ENCODE data around the gene INTS1. TPM values are rescaled to one million over a fixed set of nuclear protein-coding genes. Genes with fewer than 3 reads are reported as not detected.
A peak's percentile ranks its signal among the peaks of the same experiment; 100 is the strongest.

INTS1 gene
- total and polyA plus RNA-seq, 2 donors (not counting 1 experiment from before 2014, with no cell fraction given): 128 to 160 TPM

DNA sequence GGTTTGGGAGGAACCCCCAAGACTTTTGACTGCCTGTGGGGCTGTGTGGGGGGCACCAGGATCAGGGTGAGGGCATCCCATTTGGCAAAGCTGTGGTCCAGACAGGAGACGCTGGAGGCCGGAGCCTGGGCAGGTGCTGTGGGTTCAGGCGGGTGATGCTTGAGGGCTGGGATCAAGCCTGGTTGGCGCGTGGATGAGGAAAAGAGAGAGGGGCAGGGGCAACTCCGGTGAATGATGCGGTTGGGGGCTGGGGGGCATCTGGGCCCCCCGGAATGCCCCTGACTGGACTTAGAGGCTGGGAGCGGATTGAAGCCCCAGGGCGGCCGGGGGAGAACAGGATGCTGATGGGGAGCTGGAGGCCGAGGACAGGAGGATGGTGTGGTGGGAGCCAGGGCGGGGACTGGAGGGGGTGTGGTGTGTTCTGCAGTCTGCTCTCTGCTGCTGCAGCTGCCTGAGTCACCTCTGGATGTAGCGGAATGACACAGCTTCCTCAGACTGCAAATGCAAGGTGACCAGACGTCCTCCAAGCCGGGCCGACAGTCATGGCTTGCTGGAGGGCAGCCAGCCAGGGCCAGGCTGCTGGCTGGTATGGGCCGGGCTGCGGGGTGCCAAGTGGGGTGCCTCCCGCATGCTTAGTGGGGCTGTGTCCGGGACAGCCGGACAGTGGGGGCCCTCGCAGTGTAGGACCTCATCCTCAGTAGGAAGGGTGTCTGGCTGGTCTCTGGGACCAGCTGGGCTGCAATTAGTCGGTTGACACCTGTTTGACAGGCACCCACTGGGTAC, 29.5 kb upstream of the INTS1 start:
- Histone ChIP-seq H3K79me2 (ENCODE audit: control insufficient read depth, insufficient read depth, low read length) (peaks cover 80% of the 10 kb centered on the region), H2AFZ (ENCODE audit: insufficient read depth, low read depth, low read length, poor library complexity, severe bottlenecking) (no peak overlapping the region), H3K9ac (ENCODE audit: low read length) (no peak overlapping the region), H3K4me1 (ENCODE audit: control insufficient read depth in 2 of 2, insufficient read depth in 2 of 2, low read length in 2 of 2) (peaks cover 24 to 38% of the 10 kb centered on the region in 2 donors), H3K9me3 (ENCODE audit: control extremely low read depth in 1 of 3, control insufficient read depth in 2 of 3, insufficient read depth in 1 of 3, low read length in 2 of 3) (no peaks in the 10 kb centered on the region), H3K27ac (ENCODE audit: low read length in 2 of 2) (peak overlapping the region; percentile 78 to 84), H3K27me3 (replicated peaks in 1 of 4; ENCODE audit: control extremely low read depth in 1 of 4, control insufficient read depth in 3 of 4, insufficient read depth in 4 of 4, low read length in 3 of 4) (no peaks in the 10 kb centered on the region), H3K36me3 (replicated peaks in 1 of 2; ENCODE audit: control extremely low read depth in 1 of 2, control insufficient read depth in 1 of 2, extremely low read depth in 1 of 2, insufficient read depth in 2 of 2, low read length in 1 of 2) (peaks cover 0 to 24% of the 10 kb centered on the region in 2 experiments), H4K20me1 (ENCODE audit: control insufficient read depth, insufficient read depth, low read length, poor library complexity, severe bottlenecking) (peaks cover 76% of the 10 kb centered on the region), H3K4me3 (ENCODE audit: control extremely low read depth in 1 of 5, extremely low read depth in 1 of 5, insufficient read depth in 1 of 5, low read depth in 2 of 5, low read length in 4 of 5) (no peak overlapping the region), H3K4me2 (replicated peaks; ENCODE audit: low read depth, low read length, poor library complexity, severe bottlenecking) (peak overlapping the region; percentile 97)
- H3K27me3 Mint-ChIP-seq: no peaks in the 10 kb centered on the region
- WGBS (ENCODE audit: insufficient coverage): 61% methylated on average over 24 of the region's 24 CpGs
- peak overlapping the region; percentile 94 for H3K27ac Mint-ChIP-seq
- TF ChIP-seq EZH2 (IDR thresholded peaks at IDR 0.05; ENCODE audit: borderline replicate concordance, insufficient read depth, low read depth, low read length, poor library complexity, severe bottlenecking): no peak
- TF ChIP-seq, protein P1, sequence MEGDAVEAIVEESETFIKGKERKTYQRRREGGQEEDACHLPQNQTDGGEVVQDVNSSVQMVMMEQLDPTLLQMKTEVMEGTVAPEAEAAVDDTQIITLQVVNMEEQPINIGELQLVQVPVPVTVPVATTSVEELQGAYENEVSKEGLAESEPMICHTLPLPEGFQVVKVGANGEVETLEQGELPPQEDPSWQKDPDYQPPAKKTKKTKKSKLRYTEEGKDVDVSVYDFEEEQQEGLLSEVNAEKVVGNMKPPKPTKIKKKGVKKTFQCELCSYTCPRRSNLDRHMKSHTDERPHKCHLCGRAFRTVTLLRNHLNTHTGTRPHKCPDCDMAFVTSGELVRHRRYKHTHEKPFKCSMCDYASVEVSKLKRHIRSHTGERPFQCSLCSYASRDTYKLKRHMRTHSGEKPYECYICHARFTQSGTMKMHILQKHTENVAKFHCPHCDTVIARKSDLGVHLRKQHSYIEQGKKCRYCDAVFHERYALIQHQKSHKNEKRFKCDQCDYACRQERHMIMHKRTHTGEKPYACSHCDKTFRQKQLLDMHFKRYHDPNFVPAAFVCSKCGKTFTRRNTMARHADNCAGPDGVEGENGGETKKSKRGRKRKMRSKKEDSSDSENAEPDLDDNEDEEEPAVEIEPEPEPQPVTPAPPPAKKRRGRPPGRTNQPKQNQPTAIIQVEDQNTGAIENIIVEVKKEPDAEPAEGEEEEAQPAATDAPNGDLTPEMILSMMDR (IDR thresholded peaks at IDR 0.05): no peak
- ChIA-PET POLR2A (interaction anchor here (1.2 kb wide), 1 partner anchor 21 kb away, joined by 3 read pairs; no protein-coding TSS in a partner anchor), CTCF (interaction anchor here (0.7 to 2.0 kb wide), 2 partner anchors 15 to 27 kb away, joined by 3 to 10 read pairs; no protein-coding TSS in a partner anchor)
- ATAC-seq (ENCODE audit: low read depth): no peak
- peak overlapping the region; percentile 92 for H3K4me3 Mint-ChIP-seq
- H3K9me3 Mint-ChIP-seq (ENCODE audit: insufficient read depth): no peaks in the 10 kb centered on the region
- peaks cover 30% of the 10 kb centered on the region for H3K4me1 Mint-ChIP-seq
- DNase-seq: peak; percentile 24
- intact Hi-C loops (cut with micrococcal nuclease): no loop called here

DNA sequence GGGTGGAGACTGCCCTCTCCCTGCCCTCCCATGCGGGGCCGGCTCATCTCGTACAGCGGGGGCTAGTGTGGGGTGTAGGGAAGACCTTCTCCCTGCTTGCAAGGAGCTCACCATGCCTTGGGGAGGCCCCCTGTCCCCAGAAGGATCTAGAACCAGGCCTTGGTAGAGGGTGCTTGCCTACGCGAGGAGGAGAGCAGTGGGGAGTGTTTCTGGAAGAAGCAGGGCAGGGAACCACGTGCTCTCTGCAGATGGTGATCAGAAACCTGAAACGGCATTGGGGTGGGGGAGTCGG, 29.0 kb upstream of the INTS1 start:
- TF ChIP-seq EZH2 (IDR thresholded peaks at IDR 0.05; ENCODE audit: borderline replicate concordance, insufficient read depth, low read depth, low read length, poor library complexity, severe bottlenecking): no peak
- TF ChIP-seq, protein P1 (IDR thresholded peaks at IDR 0.05): no peak
- intact Hi-C loops (cut with micrococcal nuclease): no loop called here
- Histone ChIP-seq H2AFZ (ENCODE audit: insufficient read depth, low read depth, low read length, poor library complexity, severe bottlenecking) (no peak overlapping the region), H4K20me1 (ENCODE audit: control insufficient read depth, insufficient read depth, low read length, poor library complexity, severe bottlenecking) (peaks cover 71% of the 10 kb centered on the region), H3K4me3 (ENCODE audit: control extremely low read depth in 1 of 5, extremely low read depth in 1 of 5, insufficient read depth in 1 of 5, low read depth in 2 of 5, low read length in 4 of 5) (peak overlapping the region; percentile 56 to 73 (median 61)), H3K27ac (ENCODE audit: low read length in 2 of 2) (peak overlapping the region; percentile 78 to 84), H3K9me3 (ENCODE audit: control extremely low read depth in 1 of 3, control insufficient read depth in 2 of 3, insufficient read depth in 1 of 3, low read length in 2 of 3) (no peaks in the 10 kb centered on the region), H3K36me3 (replicated peaks in 1 of 2; ENCODE audit: control extremely low read depth in 1 of 2, control insufficient read depth in 1 of 2, extremely low read depth in 1 of 2, insufficient read depth in 2 of 2, low read length in 1 of 2) (peaks cover 0 to 24% of the 10 kb centered on the region in 2 experiments), H3K4me1 (ENCODE audit: control insufficient read depth in 2 of 2, insufficient read depth in 2 of 2, low read length in 2 of 2) (peaks cover 24 to 38% of the 10 kb centered on the region in 2 donors), H3K4me2 (replicated peaks; ENCODE audit: low read depth, low read length, poor library complexity, severe bottlenecking) (peak overlapping the region; percentile 97), H3K79me2 (ENCODE audit: control insufficient read depth, insufficient read depth, low read length) (peaks cover 80% of the 10 kb centered on the region), H3K27me3 (replicated peaks in 1 of 4; ENCODE audit: control extremely low read depth in 1 of 4, control insufficient read depth in 3 of 4, insufficient read depth in 4 of 4, low read length in 3 of 4) (no peaks in the 10 kb centered on the region), H3K9ac (ENCODE audit: low read length) (peak overlapping the region; percentile 72)
- 7% methylated on average over 6 of the region's 9 CpGs for WGBS (ENCODE audit: insufficient coverage)
- Mint-ChIP-seq H3K4me1 (peaks cover 30% of the 10 kb centered on the region), H3K9me3 (ENCODE audit: insufficient read depth) (no peaks in the 10 kb centered on the region), H3K27me3 (no peaks in the 10 kb centered on the region), H3K27ac (peak overlapping the region; percentile 94), H3K4me3 (peak overlapping the region; percentile 92)
- ChIA-PET CTCF (interaction anchor here (0.7 to 2.0 kb wide), 3 partner anchors 15 to 26 kb away, joined by 3 to 10 read pairs (median 3); no protein-coding TSS in a partner anchor), POLR2A (interaction anchor here (1.2 to 1.5 kb wide), 2 partner anchors 20 to 23 kb away, joined by 3 read pairs; partner anchors contain the start of gene TMEM184A)
- DNase-seq (no peak), ATAC-seq (ENCODE audit: low read depth) (no peak)

All from B cell (primary cell).